Measurements from ENCODE around the gene USP17L22. TPM values are rescaled to one million over a fixed set of nuclear protein-coding genes. Genes with fewer than 3 reads are reported as not detected.

USP17L22 gene
- total RNA-seq (ENCODE audit: low replicate concordance): not detected in 2 replicates

GRCh38 chr4:9267319-9267718, at the start of gene USP17L22:
Gene USP17L22, plus strand, starts transcription at chr4:9267619. Its CDS starts 0 bp downstream, at chr4:9267619.

GRCh38 chr4:9219852-9220251, 47.6 kb upstream of the USP17L22 start, which contains the start of gene USP17L12:
Gene USP17L12, plus strand, starts transcription at chr4:9220152. Its CDS starts 0 bp downstream, at chr4:9220152.

GRCh38 chr4:9224596-9224995, 42.8 kb upstream of the USP17L22 start, which contains the start of gene USP17L13:
Gene USP17L13, plus strand, starts transcription at chr4:9224896. Its CDS starts 0 bp downstream, at chr4:9224896.

GRCh38 chr4:9234085-9234484, 33.3 kb upstream of the USP17L22 start, which contains the start of gene USP17L15:
Gene USP17L15, plus strand, starts transcription at chr4:9234385. Its CDS starts 0 bp downstream, at chr4:9234385.

GRCh38 chr4:9243579-9243978, 23.8 kb upstream of the USP17L22 start, which contains the start of gene USP17L17:
Gene USP17L17, plus strand, starts transcription at chr4:9243879. Its CDS starts 0 bp downstream, at chr4:9243879.

GRCh38 chr4:9247953-9248680, 19.3 kb upstream of the USP17L22 start, which contains the start of gene USP17L18:
Gene USP17L18, plus strand, starts transcription at chr4:9248630. Its CDS starts 0 bp downstream, at chr4:9248630.

GRCh38 chr4:9253078-9253477, 14.3 kb upstream of the USP17L22 start, which contains the start of gene USP17L19:
Gene USP17L19, plus strand, starts transcription at chr4:9253378. Its CDS starts 0 bp downstream, at chr4:9253378.

GRCh38 chr4:9257824-9258223, 9.6 kb upstream of the USP17L22 start, which contains the start of gene USP17L20:
Gene USP17L20, plus strand, starts transcription at chr4:9258124. Its CDS starts 0 bp downstream, at chr4:9258124.

GRCh38 chr4:9262572-9262971, 4.8 kb upstream of the USP17L22 start, which contains the start of gene USP17L21:
Gene USP17L21, plus strand, starts transcription at chr4:9262872. Its CDS starts 0 bp downstream, at chr4:9262872.

Other genes with a start within 250 kb of the USP17L22 start
- gene FAM90A26, start 97.2 kb upstream of the USP17L22 start, total RNA-seq (ENCODE audit: low replicate concordance): not detected in 2 replicates
- not detected in 2 replicates for gene USP17L10, start 57.0 kb upstream of the USP17L22 start, total RNA-seq (ENCODE audit: low replicate concordance)
- not detected in 2 replicates for gene USP17L11, start 52.2 kb upstream of the USP17L22 start, total RNA-seq (ENCODE audit: low replicate concordance)
- not detected in 2 replicates for gene USP17L12, start 47.5 kb upstream of the USP17L22 start, total RNA-seq (ENCODE audit: low replicate concordance)
- not detected in 2 replicates for gene USP17L13, start 42.7 kb upstream of the USP17L22 start, total RNA-seq (ENCODE audit: low replicate concordance)
- not detected in 2 replicates for gene USP17L15, start 33.2 kb upstream of the USP17L22 start, total RNA-seq (ENCODE audit: low replicate concordance)
- not detected in 2 replicates for gene USP17L17, start 23.7 kb upstream of the USP17L22 start, total RNA-seq (ENCODE audit: low replicate concordance)
- not detected in 2 replicates for gene USP17L18, start 19.0 kb upstream of the USP17L22 start, total RNA-seq (ENCODE audit: low replicate concordance)
- gene USP17L19, start 14.2 kb upstream of the USP17L22 start, total RNA-seq (ENCODE audit: low replicate concordance): not detected in 2 replicates
- gene USP17L20, start 9.5 kb upstream of the USP17L22 start, total RNA-seq (ENCODE audit: low replicate concordance): not detected in 2 replicates
- not detected in 2 replicates for gene USP17L21, start 4.7 kb upstream of the USP17L22 start, total RNA-seq (ENCODE audit: low replicate concordance)
- gene USP17L24, start 57.5 kb downstream of the USP17L22 start, total RNA-seq (ENCODE audit: low replicate concordance): not detected in 2 replicates
- not detected in 2 replicates for gene USP17L25, start 62.3 kb downstream of the USP17L22 start, total RNA-seq (ENCODE audit: low replicate concordance)
- gene USP17L26, start 67.0 kb downstream of the USP17L22 start, total RNA-seq (ENCODE audit: low replicate concordance): not detected in 2 replicates
- not detected in 2 replicates for gene USP17L5, start 71.8 kb downstream of the USP17L22 start, total RNA-seq (ENCODE audit: low replicate concordance)
- not detected in 2 replicates for gene USP17L27, start 76.5 kb downstream of the USP17L22 start, total RNA-seq (ENCODE audit: low replicate concordance)
- gene USP17L28, start 81.3 kb downstream of the USP17L22 start, total RNA-seq (ENCODE audit: low replicate concordance): not detected in 2 replicates
- gene USP17L29, start 86.0 kb downstream of the USP17L22 start, total RNA-seq (ENCODE audit: low replicate concordance): not detected in 2 replicates
- not detected in 2 replicates for gene USP17L30, start 95.5 kb downstream of the USP17L22 start, total RNA-seq (ENCODE audit: low replicate concordance)
- gene DEFB131A, start 176.8 kb downstream of the USP17L22 start, total RNA-seq (ENCODE audit: low replicate concordance): not detected in 2 replicates